NB4 (cell line): ENCODE measurements around the gene LRRTM4.
"Not testable (repeated sequence)": the region's sequence is repeated elsewhere in the genome, so short reads cannot be mapped to it uniquely, and the experiment has no call there.

Experiments
- DNase-seq: peaks from one replicate; pipeline ENCODE4 v3.0.0; 2010; ENCODE audit warnings: low read depth
- H3K4me3 ChIP-seq: one replicate; pipeline ENCODE4 v1.5.1; 2011; ENCODE audit warnings: mild to moderate bottlenecking, low read depth, low read length, moderate library complexity
- CTCF ChIP-seq: IDR thresholded peaks from one replicate; pipeline ENCODE4 v1.5.1; 2012; ENCODE audit warnings: low read depth, low read length
- MAX ChIP-seq: IDR thresholded peaks from 2 replicates; pipeline ENCODE4 v1.6.1; 2011; ENCODE audit warnings: low read depth, low read length
- MYC ChIP-seq: IDR thresholded peaks from 2 replicates; pipeline ENCODE4 v1.6.1; 2011; ENCODE audit warnings: low read depth, low read length
- POLR2A ChIP-seq: IDR thresholded peaks from 2 replicates; pipeline ENCODE4 v1.6.1; 2011; ENCODE audit warnings: mild to moderate bottlenecking; ENCODE audit not compliant: insufficient read length; ENCODE audit errors: extremely low read depth

Gene LRRTM4

GRCh38 chr2:76821731-76822130 is 700.4 kb downstream of the LRRTM4 start:
- DNase-seq, result no peak

GRCh38 chr2:76813084-76813483 is 709.1 kb downstream of the LRRTM4 start:
- no peak for DNase-seq
- H3K4me3 ChIP-seq, result no peak overlapping the region
- TF ChIP-seq POLR2A (no peak), MAX (no peak), MYC (no peak), CTCF (no peak)

More at GRCh38 chr2:76821731-76822130, 700.4 kb downstream of the LRRTM4 start:
- no peak overlapping the region for H3K4me3 ChIP-seq
- TF ChIP-seq MAX (no peak), MYC (no peak), CTCF (no peak), POLR2A (no peak)

- no peak for TF ChIP-seq MYC
- TF ChIP-seq CTCF, result no peak
- no peak for TF ChIP-seq POLR2A
- no peak for TF ChIP-seq MAX
Observed at GRCh38 chr2:76812156-76812555, 710.0 kb downstream of the LRRTM4 start.

GRCh38 chr2:76809136-76809535 is 713.0 kb downstream of the LRRTM4 start:
- DNase-seq, result no peak
- TF ChIP-seq MAX (no peak), MYC (no peak), CTCF (no peak), POLR2A (no peak)
- no peak overlapping the region for H3K4me3 ChIP-seq

More at GRCh38 chr2:76812156-76812555, 710.0 kb downstream of the LRRTM4 start:
- DNase-seq, result no peak
- no peak overlapping the region for H3K4me3 ChIP-seq

- TF ChIP-seq MAX (no peak), POLR2A (no peak), CTCF (no peak), MYC (no peak)
- H3K4me3 ChIP-seq, result no peak overlapping the region
- DNase-seq, result no peak
Observed at GRCh38 chr2:76808732-76809131, 713.4 kb downstream of the LRRTM4 start.

- DNase-seq, result no peak
- TF ChIP-seq POLR2A (no peak), MYC (no peak), MAX (no peak), CTCF (no peak)
- H3K4me3 ChIP-seq, result no peak overlapping the region
Observed at GRCh38 chr2:76793647-76794334, 728.4 kb downstream of the LRRTM4 start.

- not testable (repeated sequence) for H3K4me3 ChIP-seq, DNase-seq
Observed at GRCh38 chr2:76781313-76781712, 740.9 kb downstream of the LRRTM4 start.
